Hindlimb muscle (tissue), 1 donor: Measurements from ENCODE around the gene ME3. TPM values are rescaled to one million over a fixed set of nuclear protein-coding genes. Genes with fewer than 3 reads are reported as not detected.

Experiments used
- DNase-seq: peaks from one replicate; pipeline ENCODE4 v3.0.0-alpha.2; 2013
- polyA plus RNA-seq: library from polyadenylated mRNA; unstranded; fragments of 120-200 nt; gene quantifications from one replicate; pipeline ENCODE4 v1.2.1, GENCODE V29; 2013; ENCODE audit not compliant: insufficient read length

ME3 gene
- polyA plus RNA-seq, 1 donor, result 10.9 TPM

- no peak for DNase-seq
These were observed 161.7 kb downstream of the ME3 start for GRCh38 chr11:86510674-86511073.

GRCh38 chr11:86510097-86510496, 162.3 kb downstream of the ME3 start:
- no peak for DNase-seq

- peak; percentile 49 for DNase-seq
These were observed 162.8 kb downstream of the ME3 start for GRCh38 chr11:86509588-86509974.

- DNase-seq, result peak; percentile 72
These were observed 163.5 kb downstream of the ME3 start for GRCh38 chr11:86508604-86509587.

- DNase-seq, result no peak
These were observed 165.1 kb downstream of the ME3 start for GRCh38 chr11:86507249-86507845.

- no peak for DNase-seq
These were observed 166.2 kb downstream of the ME3 start for GRCh38 chr11:86506235-86506634.

GRCh38 chr11:86503131-86503530, 169.3 kb downstream of the ME3 start:
- no peak for DNase-seq

GRCh38 chr11:86502137-86502642, 170.2 kb downstream of the ME3 start:
- DNase-seq, result no peak

- no peak for DNase-seq
These were observed 171.8 kb downstream of the ME3 start for GRCh38 chr11:86500500-86501140.

GRCh38 chr11:86499723-86500129, 172.7 kb downstream of the ME3 start:
- no peak for DNase-seq

- no peak for DNase-seq
These were observed 174.6 kb downstream of the ME3 start for GRCh38 chr11:86497836-86498235.

GRCh38 chr11:86497310-86497709, 175.1 kb downstream of the ME3 start:
- no peak for DNase-seq

GRCh38 chr11:86495351-86495750, 177.1 kb downstream of the ME3 start:
- DNase-seq, result no peak

- no peak for DNase-seq
These were observed 179.9 kb downstream of the ME3 start for GRCh38 chr11:86492370-86493010.

GRCh38 chr11:86491027-86491426, 181.4 kb downstream of the ME3 start:
- no peak for DNase-seq

- no peak for DNase-seq
These were observed 181.8 kb downstream of the ME3 start for GRCh38 chr11:86490582-86490981.

- DNase-seq, result no peak
These were observed 183.0 kb downstream of the ME3 start for GRCh38 chr11:86489442-86489841.

- no peak for DNase-seq
These were observed 183.9 kb downstream of the ME3 start for GRCh38 chr11:86488553-86488952.

- DNase-seq, result no peak
These were observed 184.7 kb downstream of the ME3 start for GRCh38 chr11:86487671-86488070.

- no peak for DNase-seq
These were observed 186.0 kb downstream of the ME3 start for GRCh38 chr11:86486261-86487030.

GRCh38 chr11:86484795-86485166, 187.6 kb downstream of the ME3 start:
- DNase-seq, result no peak
